Endodermal cell (in vitro differentiated cells): Measurements from ENCODE around the gene USE1. TPM values are rescaled to one million over a fixed set of nuclear protein-coding genes. Genes with fewer than 3 reads are reported as not detected.
A peak's percentile ranks its signal among the peaks of the same experiment; 100 is the strongest.

ENCODE experiments used
- DNase-seq: peaks from one replicate; pipeline ENCODE4 v3.0.0-alpha.2; 2017
- H3K27ac ChIP-seq: 2 replicates; pipeline ENCODE4 v1.5.1; 2013; ENCODE audit warnings: mild to moderate bottlenecking, low read depth, low read length, moderate library complexity
- H3K27me3 ChIP-seq: 2 replicates; pipeline ENCODE4 v1.6.1; 2013; ENCODE audit warnings: mild to moderate bottlenecking, low read length, moderate library complexity; ENCODE audit not compliant: insufficient read depth, control insufficient read depth, poor library complexity, severe bottlenecking
- H3K36me3 ChIP-seq: 2 replicates; pipeline ENCODE4 v1.7.0; 2013; ENCODE audit warnings: mild to moderate bottlenecking, low read length, moderate library complexity; ENCODE audit not compliant: control insufficient read depth, insufficient read depth
- H3K4me1 ChIP-seq: one replicate; pipeline ENCODE4 v1.7.0; 2013; ENCODE audit warnings: low read length; ENCODE audit not compliant: control insufficient read depth, insufficient read depth
- H3K4me3 ChIP-seq: 2 replicates; pipeline ENCODE4 v1.5.1; 2013; ENCODE audit warnings: mild to moderate bottlenecking, low read length, moderate library complexity
- H3K9ac ChIP-seq: 2 replicates; pipeline ENCODE4 v1.6.1; 2013; ENCODE audit warnings: mild to moderate bottlenecking, low read length, moderate library complexity; ENCODE audit not compliant: poor library complexity, severe bottlenecking; ENCODE audit errors: extremely low read depth
- H3K9me3 ChIP-seq: 2 replicates; pipeline ENCODE4 v1.6.1; 2013; ENCODE audit warnings: mild to moderate bottlenecking, low read length, moderate library complexity; ENCODE audit not compliant: control insufficient read depth
- H3K27ac Mint-ChIP-seq: 2 replicates; pipeline ENCODE4 v1.8.0; 2020; ENCODE audit warnings: mixed read lengths
- H3K27me3 Mint-ChIP-seq: 2 replicates; pipeline ENCODE4 v1.8.0; 2021; ENCODE audit warnings: mild to moderate bottlenecking, mixed read lengths; ENCODE audit not compliant: insufficient read depth
- H3K36me3 Mint-ChIP-seq: 2 replicates; pipeline ENCODE4 v1.8.0; 2020; ENCODE audit warnings: low read depth, mixed read lengths
- H3K4me1 Mint-ChIP-seq: 2 replicates; pipeline ENCODE4 v1.8.0; 2020; ENCODE audit warnings: mixed read lengths
- H3K4me3 Mint-ChIP-seq: 2 replicates; pipeline ENCODE4 v1.8.0; 2020; ENCODE audit warnings: mild to moderate bottlenecking, moderate library complexity, mixed read lengths
- H3K9me3 Mint-ChIP-seq: 2 replicates; pipeline ENCODE4 v1.8.0; 2020; ENCODE audit warnings: mild to moderate bottlenecking, mixed read lengths
- CTCF ChIP-seq: fragments of 200-600 bp; sonication (generic); conservative IDR thresholded peaks from 2 replicates; pipeline ENCODE4 v1.5.0; 2021; ENCODE audit warnings: antibody characterized with exemption, mild to moderate bottlenecking
- WGBS, 2 experiments: methylation state at CpG; one replicate each; pipeline versions ENCODE4 v1.1.5 to v1.1.7; 2013; ENCODE audit warnings: missing lambda C conversion rate in 2 of 2, mixed read lengths in 1 of 2; ENCODE audit not compliant: insufficient coverage in 1 of 2, insufficient read length in 1 of 2; 5-methylcytosine and 5-hydroxymethylcytosine counted together
- total RNA-seq, 2 donors: library from RNA; stranded (reverse); fragmentation: NEBNext Ultra II Directional in 1 of 2; extraction: Animal tissue kit (Norgen Biotek cat#: 25700) in 1 of 2; gene quantifications; 2 replicates in 1 of 2; 3 replicates in 1 of 2; pipeline ENCODE4 v1.2.1, GENCODE V29; 2021

USE1 gene
- total RNA-seq, 2 donors from 2014 or later = 17.4 to 18.4 TPM

DNA sequence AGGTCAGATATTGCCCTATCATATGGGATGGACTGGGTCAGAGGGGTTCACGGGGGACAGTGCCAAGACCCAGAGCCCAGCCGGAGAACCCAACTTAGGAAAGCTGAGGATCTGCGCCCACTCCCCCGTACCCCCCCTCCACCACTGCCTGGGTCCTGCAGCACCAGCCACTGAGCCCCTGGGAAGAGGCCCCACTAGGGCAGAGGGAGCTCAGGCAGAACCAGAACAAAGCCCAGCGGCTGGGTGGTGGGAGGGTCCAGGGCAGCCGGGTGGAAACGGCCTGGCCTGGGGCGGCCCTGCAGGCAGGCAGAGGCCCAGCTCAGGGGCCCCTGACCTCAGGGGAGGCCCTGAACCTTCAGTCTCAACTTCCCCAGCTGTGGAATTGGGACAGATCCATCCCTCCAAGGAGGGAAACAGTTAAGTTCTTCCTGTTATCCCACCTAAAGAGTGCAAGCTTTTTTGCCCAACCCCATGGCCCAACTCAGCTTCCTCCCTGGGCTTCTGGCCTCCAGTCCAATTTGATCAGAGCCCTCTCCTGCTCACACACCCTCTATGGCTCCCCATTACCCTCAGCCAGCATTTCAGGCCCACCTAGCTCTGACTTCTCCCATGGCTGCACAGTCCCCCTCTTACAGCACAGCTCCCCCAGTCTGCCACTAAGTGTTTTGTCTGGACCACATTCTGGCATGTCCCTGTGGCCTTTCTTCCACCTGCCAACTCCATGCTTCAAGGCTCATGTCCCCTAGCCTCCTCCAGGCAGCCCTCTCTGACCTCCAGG lies 27.5 kb downstream of the USE1 start:
- Mint-ChIP-seq H3K4me1 (peaks cover 27% of the 10 kb centered on the region), H3K27ac (no peak overlapping the region), H3K9me3 (no peaks in the 10 kb centered on the region), H3K4me3 (peak overlapping the region; percentile 95), H3K36me3 (peaks cover 18% of the 10 kb centered on the region), H3K27me3 (no peaks in the 10 kb centered on the region)
- Histone ChIP-seq H3K27ac (no peak overlapping the region), H3K4me1 (peaks cover 8% of the 10 kb centered on the region), H3K9ac (peak overlapping the region; percentile 3), H3K9me3 (no peaks in the 10 kb centered on the region), H3K36me3 (peaks cover 28% of the 10 kb centered on the region), H3K27me3 (no peaks in the 10 kb centered on the region), H3K4me3 (peak overlapping the region; percentile 95)
- TF ChIP-seq CTCF = no peak
- peak; percentile 40 for DNase-seq
- WGBS, 2 experiments = 82 to 89% methylated on average over 4 to 8 of the region's 8 CpGs

- Histone ChIP-seq H3K9ac (peak overlapping the region; percentile 83), H3K4me3 (peak overlapping the region; percentile 95), H3K9me3 (no peaks in the 10 kb centered on the region), H3K27me3 (no peaks in the 10 kb centered on the region), H3K4me1 (peaks cover 15% of the 10 kb centered on the region), H3K27ac (peak overlapping the region; percentile 60), H3K36me3 (peaks cover 21% of the 10 kb centered on the region)
- Mint-ChIP-seq H3K36me3 (peaks cover 13% of the 10 kb centered on the region), H3K4me1 (peaks cover 32% of the 10 kb centered on the region), H3K27ac (peak overlapping the region; percentile 81), H3K9me3 (no peaks in the 10 kb centered on the region), H3K4me3 (peak overlapping the region; percentile 95), H3K27me3 (no peaks in the 10 kb centered on the region)
- 14 to 44% methylated on average over 2 to 8 of the region's 8 CpGs for WGBS, 2 experiments
- TF ChIP-seq CTCF = no peak
- DNase-seq = no peak
Observed at GRCh38 chr19:17243211-17243829, 28.2 kb downstream of the USE1 start.

DNA sequence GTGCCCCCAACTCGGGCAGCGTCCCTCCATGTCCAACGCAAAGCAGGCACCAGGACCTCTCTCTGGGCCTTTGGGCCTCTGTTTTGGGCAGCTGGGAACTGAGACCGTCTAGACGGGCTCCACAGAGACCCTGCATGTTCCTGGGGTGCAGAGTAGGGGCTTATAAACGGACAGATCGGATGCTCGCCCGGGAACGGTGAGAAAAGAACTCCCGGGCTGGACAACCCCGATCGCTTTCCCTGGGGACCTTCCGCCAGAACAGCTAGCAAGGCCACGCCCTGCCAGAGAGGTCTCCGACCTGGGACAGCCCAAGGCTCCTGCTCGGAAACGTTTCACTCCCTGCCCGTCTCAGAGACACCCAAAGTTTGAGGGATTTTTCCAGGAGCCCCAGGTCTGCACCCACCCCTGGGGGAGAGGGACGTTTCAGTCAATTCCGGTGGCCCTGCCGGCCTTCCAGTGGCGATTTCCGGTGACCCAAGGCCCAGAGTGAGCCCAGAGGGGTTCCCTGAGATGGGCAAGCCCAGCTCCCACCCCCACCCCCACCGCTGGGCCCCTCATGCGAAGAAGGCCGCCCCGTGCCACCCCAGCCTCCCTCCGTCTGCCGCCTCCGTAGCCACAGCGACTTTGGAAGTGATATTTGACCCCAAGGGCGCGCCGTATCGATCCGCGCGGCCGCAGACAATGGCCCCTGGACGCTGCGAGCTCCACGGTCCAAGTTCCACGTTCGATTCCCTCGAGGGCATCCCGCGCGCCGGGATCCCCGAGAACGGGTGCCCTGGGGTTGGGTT lies 28.9 kb downstream of the USE1 start:
- no peak for TF ChIP-seq CTCF
- Mint-ChIP-seq H3K27ac (peak overlapping the region; percentile 95), H3K36me3 (peaks cover 9% of the 10 kb centered on the region), H3K4me3 (peak overlapping the region; percentile 95), H3K9me3 (no peaks in the 10 kb centered on the region), H3K4me1 (peaks cover 39% of the 10 kb centered on the region), H3K27me3 (no peaks in the 10 kb centered on the region)
- Histone ChIP-seq H3K9ac (peak overlapping the region; percentile 83), H3K4me1 (peaks cover 18% of the 10 kb centered on the region), H3K36me3 (peaks cover 18% of the 10 kb centered on the region), H3K4me3 (peak overlapping the region; percentile 95), H3K27me3 (no peaks in the 10 kb centered on the region), H3K27ac (peak overlapping the region; percentile 60), H3K9me3 (no peaks in the 10 kb centered on the region)
- peak; percentile 85 for DNase-seq
- WGBS, 2 experiments = 1 to 2% methylated on average over 26 to 51 of the region's 52 CpGs
